ENCODE data around the gene NHEJ1.

The NHEJ1 gene

DNA sequence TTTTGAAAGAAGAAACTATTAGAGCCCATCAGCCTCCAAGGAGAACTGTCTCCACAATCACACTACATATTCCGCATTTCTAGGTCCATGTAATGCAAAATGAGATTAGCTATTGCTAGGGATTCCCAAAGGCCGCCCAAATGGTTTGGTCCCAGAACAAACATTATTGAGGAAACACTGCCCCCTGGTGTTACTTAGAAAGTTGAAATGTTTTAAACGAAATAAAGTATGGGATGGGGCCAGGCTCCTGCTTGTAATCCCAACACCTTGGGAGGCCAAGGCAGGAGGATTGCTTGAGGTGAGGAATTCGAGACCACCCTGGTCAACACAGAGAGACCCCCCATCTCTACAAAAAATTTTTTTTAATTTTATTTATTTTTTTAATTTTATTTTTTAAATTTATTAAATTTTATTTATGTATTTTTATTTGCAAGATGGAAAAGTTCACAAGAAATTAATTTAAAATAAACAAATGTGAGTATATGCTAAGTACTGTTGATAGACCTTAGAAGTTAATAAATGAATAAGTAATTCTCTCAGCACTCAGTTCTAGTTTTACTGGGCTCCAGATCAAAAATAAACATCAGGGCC, 5.5 kb downstream of the NHEJ1 start:
- Mint-ChIP-seq H3K27ac (no peak overlapping the region), H3K4me1 (peaks cover 7% of the 10 kb centered on the region), H3K4me3 (no peak overlapping the region), H3K36me3 (ENCODE audit: low read depth) (peaks cover 19% of the 10 kb centered on the region), H3K27me3 (ENCODE audit: low read depth) (no peaks in the 10 kb centered on the region), H3K9me3 (no peaks in the 10 kb centered on the region)
- TF ChIP-seq, protein P1, sequence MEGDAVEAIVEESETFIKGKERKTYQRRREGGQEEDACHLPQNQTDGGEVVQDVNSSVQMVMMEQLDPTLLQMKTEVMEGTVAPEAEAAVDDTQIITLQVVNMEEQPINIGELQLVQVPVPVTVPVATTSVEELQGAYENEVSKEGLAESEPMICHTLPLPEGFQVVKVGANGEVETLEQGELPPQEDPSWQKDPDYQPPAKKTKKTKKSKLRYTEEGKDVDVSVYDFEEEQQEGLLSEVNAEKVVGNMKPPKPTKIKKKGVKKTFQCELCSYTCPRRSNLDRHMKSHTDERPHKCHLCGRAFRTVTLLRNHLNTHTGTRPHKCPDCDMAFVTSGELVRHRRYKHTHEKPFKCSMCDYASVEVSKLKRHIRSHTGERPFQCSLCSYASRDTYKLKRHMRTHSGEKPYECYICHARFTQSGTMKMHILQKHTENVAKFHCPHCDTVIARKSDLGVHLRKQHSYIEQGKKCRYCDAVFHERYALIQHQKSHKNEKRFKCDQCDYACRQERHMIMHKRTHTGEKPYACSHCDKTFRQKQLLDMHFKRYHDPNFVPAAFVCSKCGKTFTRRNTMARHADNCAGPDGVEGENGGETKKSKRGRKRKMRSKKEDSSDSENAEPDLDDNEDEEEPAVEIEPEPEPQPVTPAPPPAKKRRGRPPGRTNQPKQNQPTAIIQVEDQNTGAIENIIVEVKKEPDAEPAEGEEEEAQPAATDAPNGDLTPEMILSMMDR (IDR thresholded peaks at IDR 0.05; ENCODE audit: unreplicated experiment in 3 of 3): peak; percentile 67 to 74 (median 69)

DNA sequence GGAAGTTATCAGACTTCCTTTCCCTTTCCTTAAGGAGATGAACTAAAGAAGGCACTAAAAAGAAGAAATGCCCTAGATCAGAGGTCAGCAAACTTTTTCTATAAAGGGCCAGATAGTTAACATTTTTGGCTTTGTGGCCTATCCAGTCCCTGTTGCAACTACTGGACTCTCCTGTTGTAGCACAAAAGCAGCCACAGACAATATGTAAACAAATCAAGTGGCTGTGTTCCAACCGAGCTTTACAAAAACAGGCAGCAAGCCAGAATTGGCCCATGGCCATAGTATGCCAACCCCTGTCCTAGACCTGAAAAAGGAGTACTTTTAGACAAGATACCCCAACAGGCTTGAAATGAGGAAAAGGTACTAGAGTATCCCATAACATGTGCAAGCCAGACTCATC, 10.9 kb downstream of the NHEJ1 start:
- TF ChIP-seq, protein P1 (IDR thresholded peaks at IDR 0.05; ENCODE audit: unreplicated experiment in 3 of 3): no peak
- Mint-ChIP-seq H3K27ac (no peak overlapping the region), H3K9me3 (no peaks in the 10 kb centered on the region), H3K36me3 (ENCODE audit: low read depth) (peaks cover 19% of the 10 kb centered on the region), H3K27me3 (ENCODE audit: low read depth) (no peaks in the 10 kb centered on the region), H3K4me3 (no peak overlapping the region), H3K4me1 (no peaks in the 10 kb centered on the region)

DNA sequence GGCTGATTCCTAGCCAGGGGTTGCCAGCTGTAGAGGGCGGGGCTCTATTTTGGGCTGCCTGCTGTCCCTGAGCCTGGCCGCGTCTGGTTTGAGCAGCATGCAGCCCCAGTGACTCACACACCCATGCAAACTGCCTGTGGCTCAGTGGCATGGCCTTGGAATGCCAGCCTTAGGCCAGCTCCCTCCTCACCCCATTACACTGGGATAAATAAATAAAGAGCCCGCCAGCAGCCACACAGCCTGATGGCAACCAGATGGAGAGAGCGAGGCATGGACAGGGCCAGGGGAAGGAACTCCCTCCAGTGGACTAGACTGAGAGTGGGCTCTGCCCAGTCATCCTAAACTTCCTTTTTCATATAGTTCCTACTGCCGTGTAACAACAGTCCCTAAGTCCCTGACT, 18.3 kb downstream of the NHEJ1 start:
- TF ChIP-seq, protein P1 (IDR thresholded peaks at IDR 0.05; ENCODE audit: unreplicated experiment in 3 of 3): no peak
- no peak overlapping the region for H3K4me3 Mint-ChIP-seq
- H3K27me3 Mint-ChIP-seq (ENCODE audit: low read depth): no peaks in the 10 kb centered on the region
- H3K36me3 Mint-ChIP-seq (ENCODE audit: low read depth): peaks cover 49% of the 10 kb centered on the region
- H3K4me1 Mint-ChIP-seq: no peaks in the 10 kb centered on the region
- no peak overlapping the region for H3K27ac Mint-ChIP-seq
- H3K9me3 Mint-ChIP-seq: no peaks in the 10 kb centered on the region

DNA sequence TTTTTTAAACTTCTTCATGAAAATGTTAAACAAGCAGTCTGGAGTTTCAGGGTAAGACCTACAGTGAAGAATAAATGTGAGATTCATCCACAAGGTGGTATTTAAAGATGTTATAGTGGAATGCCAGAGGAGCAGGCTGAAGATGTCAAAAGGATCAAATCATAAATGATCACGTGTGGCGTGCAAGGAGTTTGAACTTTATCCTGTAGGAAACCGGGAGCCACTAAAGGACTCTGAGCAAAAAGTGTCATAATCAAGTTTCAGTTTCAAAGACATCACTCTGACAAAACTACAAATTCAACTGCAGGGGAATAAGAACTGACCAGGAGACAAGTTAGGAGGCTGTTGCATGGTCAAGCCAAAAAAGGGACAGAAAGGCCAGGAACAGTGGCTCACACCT, 19.9 kb downstream of the NHEJ1 start:
- Mint-ChIP-seq H3K27me3 (ENCODE audit: low read depth) (no peaks in the 10 kb centered on the region), H3K27ac (no peak overlapping the region), H3K36me3 (ENCODE audit: low read depth) (peaks cover 39% of the 10 kb centered on the region), H3K4me3 (no peak overlapping the region), H3K4me1 (no peaks in the 10 kb centered on the region), H3K9me3 (no peaks in the 10 kb centered on the region)
- TF ChIP-seq, protein P1 (IDR thresholded peaks at IDR 0.05; ENCODE audit: unreplicated experiment in 3 of 3): no peak

DNA sequence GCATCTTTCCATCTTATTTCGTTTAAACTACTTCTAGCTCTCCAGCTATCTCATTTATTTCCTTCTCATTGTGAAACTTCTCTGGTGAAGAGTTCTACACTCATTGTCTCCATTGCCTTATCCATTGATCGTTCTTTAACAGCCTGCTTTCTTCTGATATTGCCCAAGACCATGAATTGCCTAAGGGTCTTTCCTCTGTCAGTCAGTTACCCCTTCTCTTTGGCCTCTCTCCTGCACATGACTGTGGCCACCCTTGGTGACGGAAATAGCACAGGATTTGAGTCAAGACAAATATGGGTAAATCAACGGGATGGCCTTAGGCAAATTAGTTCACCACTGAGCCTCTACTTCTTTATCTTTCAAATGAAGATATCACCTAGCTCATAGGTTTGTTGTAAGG, 26.6 kb downstream of the NHEJ1 start:
- H3K36me3 Mint-ChIP-seq (ENCODE audit: low read depth): peaks cover 11% of the 10 kb centered on the region
- no peaks in the 10 kb centered on the region for H3K4me1 Mint-ChIP-seq
- TF ChIP-seq, protein P1 (IDR thresholded peaks at IDR 0.05; ENCODE audit: unreplicated experiment in 3 of 3): no peak
- H3K9me3 Mint-ChIP-seq: no peaks in the 10 kb centered on the region
- no peak overlapping the region for H3K27ac Mint-ChIP-seq
- no peak overlapping the region for H3K4me3 Mint-ChIP-seq
- H3K27me3 Mint-ChIP-seq (ENCODE audit: low read depth): no peaks in the 10 kb centered on the region

DNA sequence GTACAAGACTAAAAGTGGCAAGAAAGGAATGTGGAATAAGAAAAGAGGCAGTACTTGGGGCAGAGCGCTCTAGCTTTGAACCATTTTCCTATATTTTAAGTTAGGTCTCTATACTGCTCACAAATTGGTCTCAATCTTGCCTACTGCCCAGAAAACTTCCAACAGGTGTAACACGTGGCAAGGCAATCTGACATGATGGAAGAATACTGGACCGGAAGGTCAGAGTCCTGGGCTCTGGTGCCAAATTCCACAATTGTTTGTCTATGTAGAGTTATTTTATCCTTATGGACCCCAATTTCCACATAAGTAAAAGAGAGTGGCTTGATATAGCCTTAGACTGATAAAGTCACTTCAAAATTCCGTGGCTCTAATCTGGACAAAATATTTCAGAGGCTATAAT, 28.9 kb downstream of the NHEJ1 start:
- no peaks in the 10 kb centered on the region for H3K9me3 Mint-ChIP-seq
- H3K27me3 Mint-ChIP-seq (ENCODE audit: low read depth): no peaks in the 10 kb centered on the region
- H3K4me1 Mint-ChIP-seq: no peaks in the 10 kb centered on the region
- no peaks in the 10 kb centered on the region for H3K36me3 Mint-ChIP-seq (ENCODE audit: low read depth)
- TF ChIP-seq, protein P1 (IDR thresholded peaks at IDR 0.05; ENCODE audit: unreplicated experiment in 3 of 3): no peak
- no peak overlapping the region for H3K4me3 Mint-ChIP-seq
- H3K27ac Mint-ChIP-seq: no peak overlapping the region
